IMR-90 (cell line): ENCODE data around the gene GALNT17. TPM values are rescaled to one million over a fixed set of nuclear protein-coding genes. Genes with fewer than 3 reads are reported as not detected.

ENCODE experiments used
- ATAC-seq: fragments of 200-7000 bp; cut with Tn5 transposase; 2 replicates; pipeline ENCODE4 v1.9.1; 2020; ENCODE audit warnings: low read depth, mild to moderate bottlenecking, moderate library complexity
- BruUV-seq: library from RNA; stranded (reverse); fragments of 400-500 nt; replicated peaks from 2 replicates; lab custom pipeline; 2021; lab: Mats Ljungman, UMichigan
- CTCF ChIA-PET: fragments of 300-600 bp; formaldehyde crosslinking; extraction: SDS; loops from one replicate; lab custom pipeline; 2021; ENCODE audit warnings: antibody characterized with exemption; lab: Yijun Ruan, JAX
- POLR2A ChIA-PET: fragments of 300-600 bp; sonication (Branson Sonifier 250); formaldehyde crosslinking; loops from one replicate; lab custom pipeline; 2022; ENCODE audit warnings: antibody characterized with exemption; ENCODE audit not compliant: unreplicated experiment; lab: Charles Lee
- DNase-seq: peaks from one replicate; pipeline ENCODE4 v3.0.0; 2013
- H2AFZ ChIP-seq: replicated peaks from 2 replicates; pipeline ENCODE3; 2013; ENCODE audit warnings: low read length, mild to moderate bottlenecking; ENCODE audit not compliant: poor library complexity
- H2AK5ac ChIP-seq: 2 replicates; pipeline ENCODE4 v1.6.1; 2013; ENCODE audit warnings: low read depth, low read length, inconsistent platforms
- H2AK9ac ChIP-seq: replicated peaks from 2 replicates; pipeline ENCODE3; 2013; ENCODE audit warnings: mild to moderate bottlenecking, low read depth, low read length, moderate library complexity; ENCODE audit not compliant: poor library complexity
- H2BK120ac ChIP-seq: 2 replicates; pipeline ENCODE4 v1.6.1; 2013; ENCODE audit warnings: low read depth, low read length, inconsistent platforms
- H2BK15ac ChIP-seq: 3 replicates; pipeline ENCODE4 v1.6.1; 2013; ENCODE audit warnings: low read depth, low read length, inconsistent platforms
- H2BK20ac ChIP-seq: 2 replicates; pipeline ENCODE4 v1.6.1; 2013; ENCODE audit warnings: low read depth, mild to moderate bottlenecking, inconsistent platforms, low read length, moderate library complexity
- H2BK5ac ChIP-seq: 2 replicates; pipeline ENCODE4 v1.6.1; 2013; ENCODE audit warnings: mild to moderate bottlenecking, low read depth, low read length, inconsistent platforms; ENCODE audit not compliant: poor library complexity, severe bottlenecking
- H3K14ac ChIP-seq: replicated peaks from 2 replicates; pipeline ENCODE4 v1.6.1; 2013; ENCODE audit warnings: low read depth, low read length, inconsistent platforms
- H3K18ac ChIP-seq: 2 replicates; pipeline ENCODE4 v1.6.1; 2013; ENCODE audit warnings: low read depth, low read length, control low read depth
- H3K23ac ChIP-seq: 2 replicates; pipeline ENCODE4 v1.6.1; 2013; ENCODE audit warnings: low read depth, low read length, inconsistent platforms
- H3K27ac ChIP-seq: 2 replicates; pipeline ENCODE4 v1.5.1; 2013; ENCODE audit warnings: mild to moderate bottlenecking, control low read depth, low read length; ENCODE audit not compliant: insufficient read depth
- H3K27me3 ChIP-seq: 2 replicates; pipeline ENCODE4 v1.6.1; 2013; ENCODE audit warnings: low read length; ENCODE audit not compliant: control insufficient read depth, insufficient read depth
- H3K36me3 ChIP-seq: 2 replicates; pipeline ENCODE4 v1.6.1; 2013; ENCODE audit warnings: low read length, mixed read lengths; ENCODE audit not compliant: control insufficient read depth, insufficient read depth
- H3K4ac ChIP-seq: 2 replicates; pipeline ENCODE4 v1.6.1; 2013; ENCODE audit warnings: low read depth, low read length, inconsistent platforms
- H3K4me1 ChIP-seq: 2 replicates; pipeline ENCODE4 v1.6.1; 2013; ENCODE audit warnings: low read length, mixed read lengths; ENCODE audit not compliant: control insufficient read depth, insufficient read depth
- H3K4me2 ChIP-seq: 2 replicates; pipeline ENCODE4 v1.6.1; 2013; ENCODE audit warnings: low read depth, mild to moderate bottlenecking, control low read depth, low read length, moderate library complexity
- H3K4me3 ChIP-seq: 2 replicates; pipeline ENCODE4 v1.5.1; 2013; ENCODE audit warnings: low read depth, mild to moderate bottlenecking, control low read depth, low read length, moderate library complexity; ENCODE audit not compliant: insufficient read depth
- H3K56ac ChIP-seq: 2 replicates; pipeline ENCODE4 v1.6.1; 2013; ENCODE audit warnings: low read length, inconsistent platforms; ENCODE audit not compliant: insufficient read depth; ENCODE audit errors: extremely low read depth
- H3K79me1 ChIP-seq, 2 experiments: 2 replicates each; pipeline ENCODE4 v1.6.1; 2013; ENCODE audit warnings: low read length in 2 of 2, inconsistent platforms in 1 of 2, low read depth in 1 of 2
- H3K9ac ChIP-seq: 2 replicates; pipeline ENCODE4 v1.6.1; 2013; ENCODE audit warnings: low read depth, low read length, control low read depth
- H3K9me1 ChIP-seq: 2 replicates; pipeline ENCODE4 v1.6.1; 2013; ENCODE audit warnings: low read length, inconsistent platforms; ENCODE audit not compliant: insufficient read depth
- H3K9me3 ChIP-seq: 2 replicates; pipeline ENCODE4 v1.6.1; 2013; ENCODE audit warnings: low read length; ENCODE audit not compliant: control insufficient read depth, insufficient read depth
- H4K20me1 ChIP-seq: 2 replicates; pipeline ENCODE4 v1.6.1; 2013; ENCODE audit warnings: low read length, inconsistent platforms; ENCODE audit not compliant: insufficient read depth
- H4K5ac ChIP-seq: 2 replicates; pipeline ENCODE4 v1.6.1; 2013; ENCODE audit warnings: mild to moderate bottlenecking, low read depth, low read length, control low read depth
- H4K8ac ChIP-seq, 2 experiments: 2 replicates each; pipeline ENCODE4 v1.6.1; 2013; ENCODE audit warnings: low read depth in 2 of 2, low read length in 2 of 2, control low read depth in 1 of 2, inconsistent platforms in 1 of 2
- H4K91ac ChIP-seq: 2 replicates; pipeline ENCODE4 v1.6.1; 2013; ENCODE audit warnings: low read depth, low read length, inconsistent platforms; ENCODE audit not compliant: insufficient read depth
- CEBPB ChIP-seq: IDR thresholded peaks from 2 replicates; pipeline ENCODE4 v1.6.1; 2012; ENCODE audit warnings: low read depth, low read length, improper control_type of control experiment
- FOS ChIP-seq: fragments of 150-350 bp; IDR thresholded peaks from 2 replicates; pipeline ENCODE4 v1.6.1; 2016; ENCODE audit warnings: low read depth, low read length
- RCOR1 ChIP-seq: IDR thresholded peaks from 2 replicates; pipeline ENCODE4 v1.6.1; 2012; ENCODE audit warnings: mild to moderate bottlenecking, low read length, improper control_type of control experiment; ENCODE audit not compliant: insufficient replicate concordance
- WGBS, 2 experiments: methylation state at CpG; one replicate each; pipeline versions ENCODE4 v1.1.5 to v1.1.7; 2013; ENCODE audit warnings: missing lambda C conversion rate in 2 of 2; ENCODE audit not compliant: insufficient read length in 1 of 2; ENCODE audit errors: extremely low coverage in 2 of 2; 5-methylcytosine and 5-hydroxymethylcytosine counted together
- dilution Hi-C: fragments of 300-500 bp; cut with HindIII; formaldehyde crosslinking; loops from one replicate; pipeline ENCODE4 v1.14.3; 2018; ENCODE audit warnings: low sequenced_read_pairs; ENCODE audit not compliant: unreplicated experiment
- in situ Hi-C: fragments of 300-500 bp; cut with MboI; formaldehyde crosslinking; loops from 3 replicates; pipeline ENCODE4 v1.14.3; 2019; ENCODE audit warnings: low sequenced_read_pairs, inconsistent platforms, mixed read lengths
- intact Hi-C: fragments of 100-400 bp; cut with micrococcal nuclease; formaldehyde crosslinking; loops from 2 replicates; pipeline ENCODE4 v1.10.0; 2022
- polyA plus RNA-seq, 3 experiments: library from polyadenylated mRNA; depleted of rRNA; stranded (reverse); fragments of >200 nt; gene quantifications; 2 replicates each; pipeline ENCODE4 v1.2.3, GENCODE V29; 2012; ENCODE audit warnings: low replicate concordance in 1 of 3
- total RNA-seq: library from RNA; depleted of rRNA; stranded (reverse); fragments of >200 nt; gene quantifications from 2 replicates; pipeline ENCODE4 v1.2.3, GENCODE V29; 2012
- TF ChIP-seq, protein P1 (sequence below): conservative IDR thresholded peaks from 2 replicates; pipeline ENCODE4 v1.5.1; 2012; ENCODE audit warnings: mild to moderate bottlenecking, low read depth, low read length, improper control_type of control experiment

GALNT17 gene
- total and polyA plus RNA-seq, 2 of the 4 experiments (the other 2 are of a cell fraction) = not detected

DNA sequence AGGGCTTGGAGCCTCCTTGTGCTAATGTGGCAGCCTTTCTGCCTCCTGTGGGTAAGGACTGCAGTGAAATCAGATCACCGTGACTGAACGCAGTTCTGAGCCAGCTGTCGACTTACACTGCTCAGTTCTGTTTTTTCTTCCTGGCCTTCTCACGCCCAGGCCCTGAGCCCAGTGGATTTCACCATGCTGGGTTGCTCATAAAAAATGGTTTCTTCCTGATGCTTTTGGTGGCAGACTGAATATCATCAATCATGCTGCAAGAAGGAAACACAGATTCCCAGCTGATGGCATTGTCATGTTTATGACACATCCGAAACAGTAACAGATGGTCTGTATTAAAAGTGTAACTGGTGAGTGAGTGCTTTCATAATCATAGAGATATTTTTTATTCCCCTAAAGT lies 389.6 kb downstream of the GALNT17 start:
- H4K8ac ChIP-seq = no peak overlapping the region
- in situ Hi-C loops = no loop called here
- no peak overlapping the region for H3K14ac ChIP-seq
- intact Hi-C loops = no loop called here
- no peak overlapping the region for H3K4me2 ChIP-seq
- BruUV-seq = no TSS peak
- H3K56ac ChIP-seq = no peak overlapping the region
- no peak overlapping the region for H2BK20ac ChIP-seq
- 13% methylated on average over 3 of the region's 5 CpGs; no CpG with 5 or more reads in 1 of the 2 experiments for WGBS, 2 experiments
- no peak overlapping the region for H4K91ac ChIP-seq
- no peaks in the 10 kb centered on the region for H3K79me1 ChIP-seq
- ATAC-seq (no peak), DNase-seq (no peak)
- ChIA-PET CTCF (no interaction called here), POLR2A (no interaction called here)
- H3K23ac ChIP-seq = no peak overlapping the region
- no peak overlapping the region for H3K9ac ChIP-seq
- H3K4me1 ChIP-seq = no peaks in the 10 kb centered on the region
- H3K4me3 ChIP-seq = no peak overlapping the region
- no peak overlapping the region for H2AK5ac ChIP-seq
- dilution Hi-C loops = no loop called here
- H3K36me3 ChIP-seq = no peaks in the 10 kb centered on the region
- H3K27me3 ChIP-seq = no peaks in the 10 kb centered on the region
- H4K20me1 ChIP-seq = no peaks in the 10 kb centered on the region
- no peak overlapping the region for H2BK15ac ChIP-seq
- H3K9me1 ChIP-seq = no peaks in the 10 kb centered on the region
- H2BK120ac ChIP-seq = no peak overlapping the region
- H2AFZ ChIP-seq = no peak overlapping the region
- TF ChIP-seq CEBPB = no peak
- no peak for TF ChIP-seq RCOR1
- no peak for TF ChIP-seq FOS
- TF ChIP-seq, protein P1, sequence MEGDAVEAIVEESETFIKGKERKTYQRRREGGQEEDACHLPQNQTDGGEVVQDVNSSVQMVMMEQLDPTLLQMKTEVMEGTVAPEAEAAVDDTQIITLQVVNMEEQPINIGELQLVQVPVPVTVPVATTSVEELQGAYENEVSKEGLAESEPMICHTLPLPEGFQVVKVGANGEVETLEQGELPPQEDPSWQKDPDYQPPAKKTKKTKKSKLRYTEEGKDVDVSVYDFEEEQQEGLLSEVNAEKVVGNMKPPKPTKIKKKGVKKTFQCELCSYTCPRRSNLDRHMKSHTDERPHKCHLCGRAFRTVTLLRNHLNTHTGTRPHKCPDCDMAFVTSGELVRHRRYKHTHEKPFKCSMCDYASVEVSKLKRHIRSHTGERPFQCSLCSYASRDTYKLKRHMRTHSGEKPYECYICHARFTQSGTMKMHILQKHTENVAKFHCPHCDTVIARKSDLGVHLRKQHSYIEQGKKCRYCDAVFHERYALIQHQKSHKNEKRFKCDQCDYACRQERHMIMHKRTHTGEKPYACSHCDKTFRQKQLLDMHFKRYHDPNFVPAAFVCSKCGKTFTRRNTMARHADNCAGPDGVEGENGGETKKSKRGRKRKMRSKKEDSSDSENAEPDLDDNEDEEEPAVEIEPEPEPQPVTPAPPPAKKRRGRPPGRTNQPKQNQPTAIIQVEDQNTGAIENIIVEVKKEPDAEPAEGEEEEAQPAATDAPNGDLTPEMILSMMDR = no peak
- H3K4ac ChIP-seq = no peak overlapping the region
- H3K18ac ChIP-seq = no peak overlapping the region
- H3K9me3 ChIP-seq = peaks cover 17% of the 10 kb centered on the region
- H2BK5ac ChIP-seq = no peak overlapping the region
- no peak overlapping the region for H4K5ac ChIP-seq
- H2AK9ac ChIP-seq = no peak overlapping the region
- no peak overlapping the region for H3K27ac ChIP-seq
